SK-N-SH (cell line): ENCODE measurements around the gene ROBO3. TPM values are rescaled to one million over a fixed set of nuclear protein-coding genes. Genes with fewer than 3 reads are reported as not detected.

ENCODE experiments used
- CTCF ChIA-PET: fragments of 300-600, 350-600 bp; formaldehyde crosslinking; extraction: SDS; loops from one replicate; lab custom pipeline; 2021; lab: Yijun Ruan, JAX
- POLR2A ChIA-PET: fragments of 350-600 bp; sonication (Branson Sonifier 250); formaldehyde crosslinking; extraction: SDS; loops from one replicate; lab custom pipeline; 2020; ENCODE audit warnings: antibody characterized with exemption, inconsistent platforms; lab: Yijun Ruan, JAX
- DNase-seq: peaks from one replicate; pipeline ENCODE4 v3.0.0; 2012
- H2AFZ ChIP-seq: fragments of 200-600 bp; sonication (generic); 2 replicates; pipeline ENCODE4 v1.8.1; 2016; ENCODE audit warnings: antibody characterized with exemption, mild to moderate bottlenecking, low read depth
- H3F3A ChIP-seq: fragments of 200-600 bp; sonication (generic); replicated peaks from 2 replicates; pipeline ENCODE3; 2016; ENCODE audit warnings: antibody characterized with exemption, mild to moderate bottlenecking; ENCODE audit not compliant: insufficient read depth
- H3K27ac ChIP-seq, 2 experiments: fragments of 200-500 bp in 1 of 2; fragments of 200-600 bp in 1 of 2; sonication (Bioruptor generic) in 1 of 2; sonication (generic), shearing (Covaris generic) in 1 of 2; 2 replicates each; pipeline versions ENCODE4 v1.5.1 to v1.6.1; 2014 to 2016; ENCODE audit warnings: low read depth in 2 of 2, inconsistent platforms in 1 of 2, low read length in 1 of 2, mild to moderate bottlenecking in 1 of 2, mixed read lengths in 1 of 2
- H3K27me3 ChIP-seq: fragments of 200-600 bp; sonication (generic), shearing (Covaris generic); 2 replicates; pipeline ENCODE4 v1.6.1; 2016; ENCODE audit warnings: mixed run types; ENCODE audit not compliant: insufficient read depth
- H3K36me3 ChIP-seq, 2 experiments: fragments of 200-500 bp in 1 of 2; fragments of 200-600 bp in 1 of 2; sonication (Bioruptor generic) in 1 of 2; sonication (generic) in 1 of 2; replicated peaks in 1 of 2; 2 replicates each; pipeline versions ENCODE3 to v1.5.1; 2014 to 2016; ENCODE audit warnings: low read length in 1 of 2, mild to moderate bottlenecking in 1 of 2; ENCODE audit not compliant: insufficient read depth in 2 of 2, control insufficient read depth in 1 of 2
- H3K4me1 ChIP-seq, 2 experiments: fragments of 200-500 bp in 1 of 2; fragments of 200-600 bp in 1 of 2; sonication (Bioruptor generic) in 1 of 2; sonication (generic), shearing (Covaris generic) in 1 of 2; 2 replicates each; pipeline versions ENCODE4 v1.5.1 to v1.6.1; 2014 to 2016; ENCODE audit warnings: low read depth in 1 of 2, low read length in 1 of 2, mixed run types in 1 of 2; ENCODE audit not compliant: insufficient read depth in 2 of 2, control insufficient read depth in 1 of 2
- H3K4me2 ChIP-seq: fragments of 200-600 bp; sonication (generic), shearing (Covaris generic); 2 replicates; pipeline ENCODE4 v1.6.1; 2017; ENCODE audit warnings: mixed run types
- H3K4me3 ChIP-seq, 2 experiments: fragments of 200-500 bp in 1 of 2; fragments of 200-600 bp in 1 of 2; sonication (Bioruptor generic) in 1 of 2; sonication (generic), shearing (Covaris generic) in 1 of 2; 2 replicates each; pipeline versions ENCODE4 v1.5.1 to v1.8.1; 2014 to 2016; ENCODE audit warnings: low read depth in 2 of 2, inconsistent platforms in 1 of 2, low read length in 1 of 2, mild to moderate bottlenecking in 1 of 2, mixed read lengths in 1 of 2, moderate library complexity in 1 of 2
- H3K79me2 ChIP-seq: fragments of 200-600 bp; sonication (generic); 2 replicates; pipeline ENCODE4 v1.8.1; 2017; ENCODE audit warnings: mild to moderate bottlenecking; ENCODE audit not compliant: insufficient read depth
- H3K9ac ChIP-seq: fragments of 200-600 bp; sonication (generic); 2 replicates; pipeline ENCODE4 v1.6.1; 2017; ENCODE audit warnings: mixed run types
- H3K9me2 ChIP-seq: fragments of 200-600 bp; sonication (generic); 2 replicates; pipeline ENCODE4 v1.6.1; 2017; ENCODE audit warnings: mixed run types
- H3K9me3 ChIP-seq: fragments of 200-600 bp; sonication (generic); 2 replicates; pipeline ENCODE4 v1.6.1; 2017; ENCODE audit warnings: mixed run types, mild to moderate bottlenecking, moderate library complexity
- H4K20me1 ChIP-seq: fragments of 200-600 bp; sonication (generic); 2 replicates; pipeline ENCODE4 v1.6.1; 2017; ENCODE audit warnings: mild to moderate bottlenecking, mixed run types; ENCODE audit not compliant: insufficient read depth
- CHD2 ChIP-seq: fragments of 150-350 bp; IDR thresholded peaks from 2 replicates; pipeline ENCODE4 v1.6.1; 2018; ENCODE audit warnings: low read length; ENCODE audit not compliant: partially characterized antibody
- CTCF ChIP-seq: fragments of 200-600 bp; sonication (generic); IDR thresholded peaks from 2 replicates; pipeline ENCODE4 v1.6.1; 2017; ENCODE audit warnings: antibody characterized with exemption, mild to moderate bottlenecking, moderate library complexity
- FOXM1 ChIP-seq: IDR thresholded peaks from 2 replicates; pipeline ENCODE4 v1.4.0; 2012; ENCODE audit warnings: low read depth, mild to moderate bottlenecking
- GABPA ChIP-seq: IDR thresholded peaks from 2 replicates; pipeline ENCODE4 v1.4.0; 2012; ENCODE audit warnings: low read depth, mild to moderate bottlenecking
- IRF3 ChIP-seq: fragments of 150-350 bp; IDR thresholded peaks from 2 replicates; pipeline ENCODE4 v1.6.1; 2016; ENCODE audit warnings: mild to moderate bottlenecking, low read depth, low read length
- NRF1 ChIP-seq: IDR thresholded peaks from 2 replicates; pipeline ENCODE4 v1.6.1; 2012; ENCODE audit warnings: low read depth, mild to moderate bottlenecking, low read length
- RCOR1 ChIP-seq: fragments of 150-350 bp; IDR thresholded peaks from 2 replicates; pipeline ENCODE4 v1.6.1; 2017; ENCODE audit warnings: antibody characterized with exemption, low read length
- REST ChIP-seq: IDR thresholded peaks from 2 replicates; pipeline ENCODE4 v1.6.1; 2012; ENCODE audit warnings: mild to moderate bottlenecking, low read depth, low read length, moderate library complexity
- RFX5 ChIP-seq: IDR thresholded peaks from 2 replicates; pipeline ENCODE4 v1.6.1; 2012; ENCODE audit warnings: mild to moderate bottlenecking, improper control_type of control experiment, low read length
- RXRA ChIP-seq: IDR thresholded peaks from 2 replicates; pipeline ENCODE4 v1.4.0; 2012; ENCODE audit warnings: low read depth, mild to moderate bottlenecking, borderline replicate concordance
- SIN3A ChIP-seq: IDR thresholded peaks from 2 replicates; pipeline ENCODE4 v1.6.1; 2012; ENCODE audit warnings: low read depth, mild to moderate bottlenecking, low read length, moderate library complexity, borderline replicate concordance
- SMC3 ChIP-seq: IDR thresholded peaks from 2 replicates; pipeline ENCODE4 v1.6.1; 2012; ENCODE audit warnings: low read depth, low read length, improper control_type of control experiment
- TCF12 ChIP-seq: IDR thresholded peaks from 2 replicates; pipeline ENCODE4 v1.4.0; 2012
- USF1 ChIP-seq: IDR thresholded peaks from 2 replicates; pipeline ENCODE4 v1.4.0; 2012; ENCODE audit warnings: low read depth, borderline replicate concordance
- USF2 ChIP-seq: fragments of 150-350 bp; IDR thresholded peaks from 2 replicates; pipeline ENCODE4 v1.6.1; 2017; ENCODE audit warnings: antibody characterized with exemption, low read length, low read depth, borderline replicate concordance
- WGBS: methylation state at CpG from one replicate; pipeline ENCODE4 v1.1.6; 2017; ENCODE audit warnings: low lambda C conversion rate; 5-methylcytosine and 5-hydroxymethylcytosine counted together
- polyA plus RNA-seq, 3 experiments: library from polyadenylated mRNA; depleted of rRNA; stranded (reverse); fragments of >200 nt; gene quantifications; 2 replicates each; pipeline ENCODE4 v1.2.3, GENCODE V29; 2012

The ROBO3 gene
- polyA plus RNA-seq, 1 of the 3 experiments (the other 2 are of a cell fraction) = 59.8 TPM

- Histone ChIP-seq H3K9me3 (no peaks in the 10 kb centered on the region), H3K4me1 (peaks cover 3 to 14% of the 10 kb centered on the region in 2 experiments; a peak in 2 of 4 replicates), H3F3A (peaks cover 10% of the 10 kb centered on the region), H3K79me2 (no peaks in the 10 kb centered on the region), H3K9me2 (no peaks in the 10 kb centered on the region), H3K27ac (no peak overlapping the region), H3K9ac (no peak overlapping the region), H3K4me2 (no peak overlapping the region), H4K20me1 (no peaks in the 10 kb centered on the region), H2AFZ (no peak overlapping the region), H3K27me3 (peaks cover 35% of the 10 kb centered on the region; the same call in 1 of the 2 replicates), H3K36me3 (no peaks in the 10 kb centered on the region), H3K4me3 (no peak overlapping the region)
- CTCF ChIA-PET = interaction anchor here (2.0 to 17.8 kb wide), 2 partner anchors 27 to 197 kb away, joined by 8 to 220 read pairs; partner anchors contain the start of gene ROBO3
- 51% methylated on average over 3 of the region's 3 CpGs for WGBS
- no peak for DNase-seq
- POLR2A ChIA-PET = no interaction called here
- no peak for TF ChIP-seq USF1
- TF ChIP-seq TCF12 = no peak
- TF ChIP-seq SMC3 = no peak
- no peak for TF ChIP-seq RFX5
- TF ChIP-seq REST = no peak
- no peak for TF ChIP-seq USF2
- TF ChIP-seq GABPA = no peak
- TF ChIP-seq CHD2 = no peak
- no peak for TF ChIP-seq FOXM1
- no peak for TF ChIP-seq CTCF
- no peak for TF ChIP-seq IRF3
- no peak for TF ChIP-seq SIN3A
- no peak for TF ChIP-seq RCOR1
- TF ChIP-seq RXRA = no peak
- no peak for TF ChIP-seq NRF1
Measured at GRCh38 chr11:124841201-124841600, 24.0 kb upstream of the ROBO3 start.
